Occipital lobe (tissue), 2 donors: ENCODE data around the gene IP6K2. TPM values are rescaled to one million over a fixed set of nuclear protein-coding genes. Genes with fewer than 3 reads are reported as not detected.

Experiments used
- DNase-seq: peaks from one replicate; lab custom pipeline; 2025; lab: John Stamatoyannopoulos, UW
- total RNA-seq: library from RNA; depleted of rRNA; stranded (reverse); fragments of >200 nt; gene quantifications from one replicate; pipeline ENCODE4 v1.2.3, GENCODE V29; 2014

The IP6K2 gene
- total RNA-seq, 1 donor from 2014 or later = 90.6 TPM

DNA sequence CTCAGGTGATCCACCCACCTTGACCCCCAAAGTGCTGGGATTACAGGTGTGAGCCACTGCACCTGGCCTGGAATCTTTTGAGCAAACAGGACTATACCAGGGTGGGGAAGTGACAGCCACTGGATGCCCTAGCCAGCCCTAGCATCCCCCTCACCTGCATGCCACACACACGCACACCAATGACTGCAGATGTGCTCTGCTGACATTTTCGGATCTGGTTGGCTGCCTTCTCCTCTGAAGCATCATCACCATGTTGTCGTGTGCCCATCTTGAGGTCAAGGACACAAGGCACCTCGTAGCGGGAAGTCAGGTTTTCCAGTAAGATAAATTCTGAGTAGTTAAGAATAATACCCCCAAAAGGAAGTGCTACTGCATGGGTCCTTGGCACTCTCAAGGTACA is 27.6 kb downstream of the IP6K2 start:
- DNase-seq = no peak

DNA sequence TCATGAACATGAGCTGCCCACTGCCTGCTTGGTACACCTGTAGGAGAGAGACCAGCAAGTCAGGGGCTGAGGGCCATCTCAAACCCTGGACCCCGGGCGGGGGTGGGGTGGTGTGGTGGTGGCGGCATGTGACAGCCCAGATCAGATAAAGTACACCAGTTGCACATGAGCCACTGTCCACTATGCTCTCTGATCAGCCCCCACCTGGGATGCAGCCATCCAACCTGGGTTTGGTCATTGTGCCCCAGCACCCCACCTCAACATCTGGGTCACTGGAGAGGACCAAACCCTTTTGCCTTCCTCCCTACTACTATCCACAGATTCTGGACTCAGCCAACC is 28.3 kb downstream of the IP6K2 start:
- no peak for DNase-seq

DNA sequence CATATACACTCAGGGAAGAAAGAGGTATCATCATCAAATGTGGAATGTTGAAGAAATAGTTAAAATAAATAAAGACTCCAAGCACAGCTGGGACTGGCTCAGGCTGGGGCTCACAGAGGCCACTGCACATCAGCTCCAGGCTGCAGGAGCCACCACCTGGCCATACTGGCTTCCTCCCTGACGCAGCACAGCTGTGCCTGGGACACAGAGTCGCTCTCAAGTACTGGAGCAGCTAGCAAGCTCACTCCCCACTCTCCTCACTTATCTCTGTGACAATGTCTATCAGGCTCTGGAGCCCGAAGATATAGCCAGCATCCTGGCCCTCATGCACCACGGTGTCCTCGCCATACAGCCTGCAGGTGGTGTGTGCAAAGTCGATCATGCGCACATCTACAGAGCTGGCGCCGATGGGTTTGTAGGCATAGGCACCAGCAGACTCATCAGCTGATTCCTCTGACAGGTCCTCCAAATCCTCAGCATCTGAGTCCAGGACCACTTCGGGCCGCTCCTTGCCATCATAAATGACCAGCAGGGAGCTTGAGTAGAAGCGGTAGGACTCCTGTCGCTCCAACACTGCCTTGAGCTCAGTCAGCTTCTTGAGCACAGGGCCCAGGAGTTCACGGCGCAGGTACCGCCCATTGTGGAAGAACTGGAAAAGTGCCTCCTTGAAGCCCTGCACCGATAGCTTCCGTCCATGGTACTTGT is 28.8 kb downstream of the IP6K2 start:
- no peak for DNase-seq

DNA sequence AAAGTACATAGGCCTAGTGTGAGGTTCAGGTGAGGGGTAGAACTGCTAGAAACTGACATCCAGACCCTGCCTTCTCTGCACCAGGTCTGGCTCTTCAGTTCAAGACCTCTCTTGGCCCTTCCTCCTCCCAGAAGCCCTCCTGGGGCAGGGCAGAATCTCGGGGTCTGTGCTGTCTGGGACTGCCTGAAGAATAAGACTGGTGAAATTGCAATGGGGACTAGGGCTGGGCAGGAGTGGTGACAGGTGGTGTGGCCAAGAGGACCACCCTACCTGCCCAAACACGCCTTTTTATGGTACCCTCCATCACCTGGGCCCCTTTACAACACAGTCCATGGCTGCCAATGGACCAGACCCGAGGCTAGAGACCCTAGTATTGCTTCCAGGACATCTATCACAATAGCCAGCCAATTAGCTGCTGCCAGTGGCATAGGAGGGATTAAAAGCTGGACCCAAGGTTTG is 29.8 kb downstream of the IP6K2 start:
- DNase-seq = no peak

DNA sequence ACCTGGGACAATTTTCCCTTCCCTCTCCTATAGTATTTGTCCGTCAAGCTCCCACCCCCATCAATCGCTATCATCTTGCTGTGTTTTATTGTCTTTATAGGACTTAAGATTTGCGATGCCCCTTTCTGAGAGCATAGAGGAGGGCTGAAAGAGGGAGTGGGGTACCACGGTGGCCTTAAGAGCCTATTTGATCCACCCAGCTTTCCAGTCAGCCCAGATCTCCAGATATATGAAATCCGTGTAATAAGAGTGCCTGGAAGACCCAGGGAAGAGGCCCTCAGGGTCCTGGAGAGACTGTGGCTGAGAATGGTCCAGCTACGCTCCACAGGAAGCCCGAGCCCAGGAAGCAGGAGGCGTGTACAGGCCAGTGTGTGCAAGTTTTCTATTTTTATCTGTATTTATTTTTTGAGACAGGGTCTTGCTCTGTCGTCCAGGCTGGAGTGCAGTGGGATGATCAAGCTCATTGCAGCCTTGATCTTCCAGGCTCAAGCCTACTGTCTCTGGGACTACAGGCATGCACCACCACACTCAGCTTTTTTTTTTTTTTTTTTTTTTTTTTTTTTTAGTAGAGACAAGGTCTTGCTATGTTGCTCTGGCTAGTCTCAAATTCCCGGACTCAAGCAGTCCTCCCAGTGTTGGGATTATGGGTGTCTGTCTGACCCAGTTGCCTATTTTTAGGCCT is 30.3 kb downstream of the IP6K2 start:
- no peak for DNase-seq

DNA sequence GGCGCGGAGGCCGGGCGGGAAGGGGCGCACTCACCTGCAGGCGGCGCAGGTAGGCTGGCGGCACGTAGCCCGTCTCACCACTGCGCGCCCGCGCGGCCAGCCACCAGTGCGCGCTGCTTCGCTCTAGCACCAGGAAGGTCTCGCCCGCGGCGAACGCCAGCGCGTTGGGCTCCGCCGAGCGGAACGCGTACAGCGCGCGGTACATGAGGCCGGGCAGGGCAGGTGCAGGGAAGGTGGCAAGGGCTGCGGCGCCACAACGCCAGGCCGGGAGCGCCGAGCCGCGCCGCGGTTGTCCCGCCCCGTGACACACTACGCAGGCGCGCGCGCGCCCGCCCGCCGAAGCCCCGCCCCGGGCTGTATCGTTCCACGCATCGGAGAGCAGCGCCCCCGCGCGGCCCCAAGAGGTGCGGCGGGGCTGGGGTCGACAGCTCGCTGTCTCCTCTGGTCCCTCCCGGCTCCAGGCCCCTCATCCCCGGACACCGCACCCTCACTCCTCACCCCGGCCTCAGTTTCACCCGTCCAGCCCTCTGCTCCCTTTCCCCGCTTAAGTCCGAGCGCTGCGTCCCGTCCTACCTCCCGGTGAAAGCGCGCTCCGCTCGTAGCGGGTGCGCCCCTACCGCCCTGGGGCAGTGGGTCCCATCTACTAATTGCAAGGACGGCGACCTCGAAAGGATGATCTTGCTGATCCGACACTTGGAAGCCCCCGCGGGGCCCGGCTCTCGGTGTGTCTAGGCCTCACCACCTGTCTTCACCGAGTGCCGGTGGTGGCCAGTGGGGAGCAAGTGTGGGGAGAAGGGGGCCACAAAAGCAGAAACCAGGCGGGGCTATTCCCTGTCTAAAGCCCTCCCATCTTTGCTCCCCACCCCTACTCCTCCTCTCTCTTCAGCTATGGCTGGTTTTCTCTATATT is 31.2 kb downstream of the IP6K2 start, which contains the start of gene NCKIPSD:
Gene NCKIPSD (minus strand): TSS at position 313 of the 909 bp plus-strand sequence. CDS start 108 bp downstream, at position 205.
- peak; percentile 75 for DNase-seq

DNA sequence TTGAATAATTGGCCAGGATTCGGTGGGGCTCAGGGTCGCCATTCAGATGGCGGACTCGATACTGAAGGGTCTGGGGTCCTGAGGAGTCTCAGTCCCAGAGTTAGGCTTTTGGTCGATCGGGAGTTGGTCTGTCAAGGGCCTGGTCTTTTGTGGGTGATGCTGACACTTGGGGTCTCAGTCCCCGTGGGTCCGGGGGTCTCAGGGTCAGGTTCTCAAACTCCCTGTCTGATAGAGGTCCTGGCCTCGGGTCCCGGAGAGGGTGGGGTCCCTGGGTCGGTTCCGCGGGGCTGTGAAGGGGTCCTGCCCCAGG is 31.8 kb downstream of the IP6K2 start:
- DNase-seq = no peak

DNA sequence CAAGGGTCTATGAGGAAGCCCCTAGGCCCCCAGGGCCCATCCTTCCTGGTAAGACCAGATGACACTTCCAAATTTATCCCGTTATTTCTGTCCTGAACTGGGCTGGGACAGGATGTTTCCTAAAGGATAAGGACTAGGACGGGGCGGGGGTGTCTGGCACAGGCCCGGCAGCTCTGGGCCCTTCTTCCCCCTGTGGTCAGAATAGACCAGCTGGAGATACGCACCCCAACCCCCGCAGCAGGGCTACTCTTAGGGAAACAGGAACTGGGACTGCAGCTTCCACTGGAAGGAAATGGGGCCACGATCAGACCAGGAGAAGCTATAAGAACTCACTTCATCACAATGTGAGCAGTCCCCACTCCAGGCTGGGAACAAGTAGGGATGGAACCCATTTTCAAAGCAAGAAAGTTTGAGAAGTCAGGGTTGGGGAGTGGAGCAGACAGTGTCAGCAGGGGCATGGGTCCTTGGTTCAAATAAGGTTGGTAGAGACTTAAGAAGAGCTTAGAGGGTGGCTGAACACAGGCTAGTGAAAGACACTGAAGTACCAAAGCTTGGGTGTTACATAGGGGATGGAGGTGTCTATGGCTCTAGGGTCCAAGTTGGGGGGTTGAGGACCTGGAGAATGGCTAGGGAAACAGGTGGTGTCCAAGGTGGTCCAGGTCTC is 32.4 kb downstream of the IP6K2 start:
- peak; percentile 29 for DNase-seq

DNA sequence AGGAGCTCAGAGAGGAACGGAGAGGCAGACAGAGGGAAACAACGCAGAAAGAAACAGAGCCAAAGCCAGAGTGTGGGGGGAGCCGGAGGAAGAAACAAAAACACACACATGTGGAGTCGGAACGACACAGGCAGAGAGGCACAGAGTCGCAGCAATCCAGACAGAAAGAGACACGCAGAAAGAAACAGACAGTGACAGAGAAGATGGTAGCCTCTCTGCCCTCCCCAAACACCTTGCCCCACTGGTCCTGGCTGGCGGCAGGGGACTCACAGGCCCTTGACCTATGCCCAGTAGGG is 33.0 kb downstream of the IP6K2 start:
- DNase-seq = no peak

DNA sequence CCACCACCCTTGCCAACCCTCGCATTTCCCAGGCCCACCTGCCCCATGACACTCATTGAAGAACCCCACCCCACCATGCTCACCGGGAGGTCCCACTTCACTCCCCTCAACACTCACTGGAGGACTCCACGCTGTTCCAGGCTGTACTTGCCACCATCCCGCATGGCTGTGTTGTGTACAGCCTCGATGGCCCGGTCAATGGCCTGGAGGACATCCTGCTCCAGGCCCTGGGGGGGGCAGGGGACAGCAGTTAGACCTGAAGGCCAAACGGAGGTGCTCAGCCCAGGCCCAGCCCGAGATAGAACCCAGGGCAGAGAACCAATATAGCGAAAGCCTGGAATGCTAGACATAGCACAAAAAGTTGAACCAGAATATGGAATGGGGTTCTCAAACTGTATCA is 34.2 kb downstream of the IP6K2 start:
- DNase-seq = no peak

DNA sequence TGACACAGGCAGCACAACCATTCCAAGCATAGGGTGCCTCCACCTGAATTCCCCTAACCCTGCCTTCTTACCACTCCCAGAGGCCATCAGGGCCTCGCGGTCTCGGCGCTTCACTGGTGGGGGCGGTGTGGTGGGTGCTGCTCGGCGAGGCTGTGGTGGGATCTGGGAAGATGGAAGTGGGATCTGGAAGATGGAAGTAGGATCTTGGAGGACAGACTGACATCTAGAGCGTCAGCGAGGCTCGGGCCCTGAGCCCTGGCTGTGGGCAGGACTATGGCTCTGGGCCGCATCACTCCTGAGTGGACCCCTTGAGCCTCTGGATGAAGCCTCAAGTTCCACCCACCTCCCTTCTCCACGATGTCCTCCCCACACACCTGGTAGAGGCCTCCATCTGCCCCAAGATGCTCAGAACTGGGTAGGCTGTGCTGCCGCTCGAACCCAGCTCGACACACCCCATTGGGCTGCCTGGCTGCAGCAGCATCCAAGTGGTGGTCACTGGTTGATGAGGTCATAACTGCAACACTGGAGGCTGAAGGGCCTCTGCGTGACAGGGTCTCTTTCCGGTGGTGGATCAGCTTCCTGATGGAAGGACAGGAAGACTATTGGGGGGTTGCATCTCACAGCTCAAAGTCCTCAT is 34.9 kb downstream of the IP6K2 start:
- no peak for DNase-seq

DNA sequence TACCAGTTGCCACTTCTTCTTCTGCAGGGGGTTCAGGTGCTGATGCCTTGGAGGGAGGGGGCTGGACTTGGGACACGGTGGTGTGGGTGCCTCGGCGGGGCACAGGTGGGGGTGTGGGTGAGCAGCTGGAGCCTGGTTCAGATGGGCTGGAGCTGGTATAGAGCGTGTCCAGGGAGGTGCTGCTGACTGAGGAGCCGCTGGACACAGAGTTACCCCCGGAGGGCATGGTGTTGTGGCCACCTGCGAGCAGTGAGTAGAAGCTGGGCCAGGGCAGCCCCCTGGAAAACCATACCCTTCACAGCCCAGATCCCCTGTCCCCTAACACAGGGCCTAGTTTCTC is 35.5 kb downstream of the IP6K2 start:
- DNase-seq = no peak

DNA sequence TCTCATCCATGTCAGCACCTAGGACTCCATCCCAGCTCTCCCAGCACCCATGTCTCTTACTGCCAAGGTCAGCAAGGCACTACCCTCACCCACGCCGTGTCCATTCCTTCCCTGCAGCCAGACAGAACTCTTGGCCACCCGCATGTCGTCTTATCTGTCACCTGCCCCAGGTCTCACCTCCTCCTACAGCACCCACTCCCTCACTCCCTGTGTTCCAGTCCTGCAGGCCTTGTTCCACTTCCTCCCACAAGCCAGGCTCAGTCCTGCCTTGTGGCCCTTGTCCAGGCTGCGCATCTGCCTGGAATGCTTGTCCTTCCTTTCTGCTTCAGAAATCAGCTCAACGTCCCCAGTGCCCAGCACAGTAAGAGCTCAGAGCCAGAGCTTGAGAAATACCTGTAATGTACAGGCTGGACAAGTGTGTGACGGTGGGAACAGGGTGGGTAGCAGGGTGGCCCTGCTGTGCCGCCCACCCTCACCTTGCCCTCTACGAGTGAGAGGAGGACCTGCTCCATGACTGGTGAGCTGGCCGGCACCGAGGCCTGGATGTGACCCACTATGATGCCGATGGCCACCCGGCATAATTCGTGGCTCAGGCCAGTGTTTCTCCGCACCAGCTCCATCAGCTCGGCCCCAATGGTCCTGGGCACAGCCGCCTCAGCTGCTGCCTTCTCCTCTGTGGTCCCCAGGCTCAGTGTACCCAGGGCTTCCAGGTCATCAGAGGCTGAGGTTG is 36.0 kb downstream of the IP6K2 start:
- DNase-seq = no peak

DNA sequence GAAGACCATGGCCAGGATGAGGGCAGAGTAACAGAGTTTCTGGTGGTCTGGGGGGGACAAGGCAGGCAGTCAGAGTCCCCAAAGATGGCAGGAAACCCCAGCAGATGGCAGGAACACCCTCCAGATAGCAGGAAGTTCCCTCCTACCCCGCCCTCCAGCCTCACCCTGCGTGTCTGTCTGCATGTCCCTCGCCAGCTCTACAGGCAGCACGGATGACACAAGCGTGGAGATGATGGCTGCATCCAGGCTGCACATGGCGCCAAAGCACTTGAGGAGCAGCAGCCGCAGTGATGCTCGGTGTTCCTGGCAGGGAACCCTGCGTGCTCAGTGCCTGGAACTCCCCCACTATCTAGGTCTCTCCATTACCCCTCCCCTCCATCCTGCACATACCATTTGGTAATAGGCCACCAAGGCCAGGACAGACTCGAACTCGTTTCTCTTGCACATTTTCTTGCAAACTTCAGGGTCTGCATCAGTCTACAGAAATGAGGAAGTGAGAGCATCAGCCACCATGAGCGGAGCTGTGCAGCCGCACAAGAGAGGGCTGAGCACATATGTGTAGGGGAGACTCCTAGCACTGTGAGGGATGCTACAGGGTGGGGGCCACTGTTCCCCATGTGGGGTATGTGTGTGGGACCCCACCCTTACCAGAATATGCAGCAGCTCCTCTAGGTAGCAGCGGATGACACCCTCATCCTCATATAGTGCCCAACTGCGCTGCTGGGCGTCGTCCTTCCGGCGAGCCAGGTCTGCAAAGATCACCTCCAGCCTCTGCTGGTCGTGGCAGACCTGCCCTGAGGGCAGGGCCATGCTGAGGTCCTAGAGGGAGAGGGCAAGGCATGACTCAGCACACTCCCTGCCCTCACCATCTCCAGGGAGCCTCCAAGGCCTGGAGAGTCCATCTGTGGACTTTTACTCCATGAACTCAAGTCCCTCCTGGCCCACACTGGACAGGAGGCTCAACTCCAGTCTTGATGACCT is 37.3 kb downstream of the IP6K2 start:
- no peak for DNase-seq

DNA sequence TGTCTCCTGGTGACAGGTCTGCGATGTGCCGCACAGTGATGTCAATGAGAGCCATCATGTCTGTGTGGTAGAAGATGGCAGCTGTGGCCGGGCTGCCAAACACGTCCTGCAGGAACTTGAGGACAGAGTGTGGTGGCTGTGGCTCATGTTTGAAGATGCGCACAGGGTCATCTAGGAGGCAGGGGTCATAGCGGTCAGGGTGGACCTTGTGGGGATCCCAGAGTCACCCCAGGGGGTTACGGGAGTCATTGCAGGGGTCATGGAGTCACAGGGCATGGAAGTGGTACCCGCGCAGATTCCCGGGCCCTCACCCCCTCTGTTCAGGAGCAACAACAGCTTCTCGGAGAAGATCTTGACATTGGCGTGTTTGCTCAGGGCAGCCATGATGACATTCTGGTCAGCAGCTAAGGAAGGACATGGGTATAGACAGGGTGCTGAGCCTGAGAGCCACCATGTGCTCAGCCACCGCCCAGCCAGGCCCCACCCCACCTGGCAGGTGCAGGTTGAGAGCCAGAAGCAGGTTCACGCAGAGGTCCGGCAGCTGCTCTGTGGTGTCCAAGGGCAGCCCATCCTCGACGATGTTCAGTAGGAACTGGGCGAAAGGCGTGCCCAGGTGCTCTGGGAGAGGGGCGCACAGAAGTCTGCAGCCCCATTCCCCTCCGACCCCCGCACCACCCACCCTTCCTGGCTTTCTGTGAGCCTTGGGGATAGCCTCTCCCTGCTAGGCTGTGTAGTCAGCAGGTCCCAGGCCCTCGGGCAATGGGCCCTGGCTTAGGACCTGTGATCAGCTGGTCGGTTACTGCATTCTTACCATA is 38.2 kb downstream of the IP6K2 start:
- no peak for DNase-seq

DNA sequence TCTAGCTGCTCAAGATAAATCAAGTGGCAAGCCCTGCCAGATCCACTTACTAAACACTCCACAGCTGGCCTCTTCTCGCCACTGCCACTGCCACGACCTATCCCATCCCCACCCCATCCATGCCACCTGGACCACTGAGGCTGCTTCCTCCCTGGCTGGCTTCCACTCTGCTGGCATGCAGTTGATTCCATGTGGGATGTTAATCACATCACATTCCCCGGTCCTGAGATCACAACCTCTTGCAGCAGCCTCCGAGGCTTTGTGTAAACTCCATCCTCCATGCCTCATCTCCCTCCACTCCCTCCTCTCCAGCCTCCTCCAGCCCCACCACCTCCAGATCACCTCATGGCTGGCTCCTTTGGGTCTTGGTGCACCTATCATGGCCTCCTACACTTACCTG is 39.0 kb downstream of the IP6K2 start:
- no peak for DNase-seq

DNA sequence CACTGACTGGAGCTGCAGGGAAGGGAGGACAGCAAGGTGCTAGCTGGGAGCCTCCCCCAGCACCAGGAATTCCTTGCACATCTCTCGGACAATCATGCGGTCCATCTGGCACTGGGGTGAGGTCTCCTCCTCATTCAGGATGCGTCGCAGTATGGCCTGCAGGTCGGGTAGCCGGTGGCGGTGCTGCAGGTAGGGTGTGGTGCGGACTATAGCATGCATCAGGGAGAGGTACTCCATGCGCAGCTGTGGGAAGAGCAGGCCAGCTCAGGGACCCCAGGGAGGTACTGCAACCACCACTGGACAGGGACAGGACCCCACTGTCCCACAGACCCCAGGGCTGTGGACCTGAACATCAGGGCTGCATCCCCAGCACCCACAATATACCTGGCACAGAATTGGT is 42.5 kb downstream of the IP6K2 start:
- no peak for DNase-seq

DNA sequence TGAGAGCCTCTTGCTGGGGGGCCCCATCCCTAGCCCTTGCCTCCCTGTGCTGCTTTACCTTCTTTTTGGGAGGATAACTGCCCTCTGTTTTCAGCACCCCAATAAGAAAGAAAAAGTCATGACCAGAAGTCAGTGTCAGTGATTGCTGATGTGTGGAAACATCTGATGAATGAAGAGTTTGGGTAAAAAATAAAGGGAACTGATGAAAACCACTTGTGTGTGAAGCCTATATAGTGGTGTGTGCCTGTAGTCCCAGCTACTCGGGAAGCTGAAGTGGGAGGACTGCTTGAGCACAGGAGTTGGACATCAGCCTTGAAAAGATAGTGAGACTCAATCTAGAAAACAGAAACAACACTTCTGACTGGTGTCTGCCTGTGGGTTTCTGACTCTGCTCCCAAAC is 44.5 kb downstream of the IP6K2 start:
- DNase-seq = no peak

DNA sequence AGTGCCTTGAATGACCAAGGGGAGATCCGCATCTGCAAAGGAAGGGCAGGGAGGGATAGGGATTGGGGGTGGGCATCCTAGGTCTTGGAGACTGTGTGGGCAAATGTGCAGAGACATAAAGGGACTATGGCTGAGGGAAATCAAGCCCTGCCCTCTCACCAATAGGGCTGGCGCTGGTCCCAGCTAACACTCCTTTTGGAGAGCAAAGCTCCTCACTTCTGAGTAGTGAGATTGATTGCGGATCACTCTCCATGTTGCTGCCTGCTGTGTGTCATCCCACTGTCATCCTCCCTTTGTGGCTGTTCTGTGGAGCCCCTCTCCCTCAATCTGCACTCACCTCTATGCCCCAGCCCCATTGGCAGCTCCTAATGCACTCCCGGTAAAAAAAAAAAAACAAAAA is 52.1 kb downstream of the IP6K2 start:
- DNase-seq = no peak
